Islet of Langerhans (tissue), 1 donor: Measurements from ENCODE around the gene PEX10.

Experiments used
- FAIRE-seq: peaks from one replicate; lab custom pipeline; 2011; peaks lifted over from hg19 to GRCh38; lab: Jason Lieb, UNC

PEX10 gene

DNA sequence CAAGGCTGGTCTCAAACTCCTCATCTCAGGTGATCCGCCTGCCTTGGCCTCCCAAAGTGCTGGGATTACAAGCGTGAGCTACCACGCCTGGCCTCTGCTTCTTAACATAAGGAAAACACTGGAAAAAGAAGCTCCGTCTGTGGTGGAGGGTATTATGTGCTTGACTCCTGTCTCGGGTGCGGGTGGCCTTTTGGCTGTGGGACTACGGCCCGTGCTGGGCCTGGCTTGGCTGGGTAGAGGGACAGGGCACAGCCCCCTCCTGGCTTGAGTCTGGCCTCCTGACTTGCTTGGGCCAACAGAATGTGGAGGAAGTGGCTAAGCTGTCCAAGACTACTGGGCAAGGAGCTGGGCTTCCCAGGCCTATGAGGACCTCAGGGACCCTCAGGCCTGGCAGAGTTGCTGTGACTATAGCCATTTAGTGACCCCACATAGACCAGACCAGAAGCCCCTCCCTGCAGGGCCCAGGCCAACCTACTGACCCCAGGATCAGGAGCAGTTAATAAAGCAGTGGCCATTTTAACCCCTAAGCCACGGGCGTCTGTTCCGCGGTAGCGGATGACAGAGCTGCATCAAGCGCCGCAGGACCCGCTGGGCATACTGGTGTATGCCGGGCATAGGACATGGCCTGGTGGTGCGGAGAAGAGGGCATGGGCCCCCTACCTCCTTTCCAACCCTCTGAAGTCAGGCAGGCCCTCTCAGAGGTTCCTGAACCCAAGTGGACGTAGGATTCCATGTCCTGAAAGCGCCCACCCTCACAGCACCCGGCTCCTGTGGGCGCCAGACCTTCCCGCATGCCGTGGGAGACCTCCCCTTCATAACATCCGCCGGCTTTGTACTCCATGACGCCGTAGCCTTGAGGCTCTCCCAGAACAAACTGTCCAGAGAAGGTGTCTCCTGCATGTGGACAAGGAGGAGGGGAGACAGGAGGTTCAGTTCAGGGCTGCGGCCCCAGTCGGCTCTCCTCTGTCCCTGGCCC is 25.4 kb downstream of the PEX10 start:
- FAIRE-seq = no peak

DNA sequence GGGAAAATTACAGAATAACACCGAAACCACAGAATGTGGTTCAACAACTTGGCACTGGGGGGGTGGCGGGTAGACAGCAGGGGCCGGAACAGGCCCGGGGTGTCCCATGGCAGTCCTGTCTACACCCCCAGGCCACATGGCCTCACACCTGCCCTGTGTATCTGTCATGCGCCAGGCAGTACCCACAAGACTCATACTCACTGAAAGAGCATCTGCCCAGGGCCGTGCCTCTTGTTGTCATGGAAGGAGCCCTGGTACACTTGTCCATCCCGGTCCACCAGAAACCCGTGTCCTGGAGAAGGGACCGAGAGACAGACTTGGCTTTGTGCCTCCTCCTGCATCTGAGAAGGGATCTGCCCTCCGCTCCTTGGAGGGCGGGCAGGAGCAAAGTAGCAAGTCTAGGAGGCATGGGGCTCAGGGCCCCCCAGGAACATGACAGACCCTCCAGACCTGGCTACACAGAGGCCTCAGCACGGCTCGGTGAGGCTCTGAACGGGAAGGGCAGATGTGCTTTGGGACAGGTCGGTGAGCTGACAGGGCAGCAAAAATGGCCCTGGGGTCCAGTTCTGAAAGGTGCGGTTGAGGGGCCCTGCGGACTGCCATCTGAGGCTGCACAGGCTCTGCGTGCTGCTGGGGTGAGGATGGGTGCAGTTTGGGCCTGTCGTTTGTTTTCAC is 26.6 kb downstream of the PEX10 start:
- no peak for FAIRE-seq

DNA sequence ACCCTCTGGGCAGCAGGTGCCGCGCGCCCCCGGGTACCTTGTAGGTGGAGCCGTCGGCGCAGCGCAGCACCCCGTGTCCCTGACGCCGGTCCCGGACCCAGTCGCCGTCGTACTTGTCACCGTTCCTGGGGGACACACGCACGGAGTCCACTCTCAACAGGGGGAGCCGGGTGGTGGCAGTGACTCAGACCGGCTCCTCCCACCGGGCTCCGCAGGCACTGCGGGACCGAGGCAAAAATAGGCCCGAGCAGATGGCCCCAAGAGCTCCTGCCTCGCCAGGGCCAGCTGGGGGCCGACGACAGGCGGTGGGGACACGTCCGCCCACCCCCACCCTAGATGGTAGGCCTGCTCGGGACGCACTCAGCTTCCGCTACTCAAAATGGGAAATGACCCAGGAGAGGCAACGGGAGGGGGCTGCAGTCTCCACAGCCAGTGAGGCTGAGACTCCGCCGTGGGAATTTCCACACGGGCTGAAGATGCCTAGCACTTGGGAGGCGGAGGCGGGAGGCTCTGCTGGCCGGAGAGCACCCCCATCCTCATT is 27.4 kb downstream of the PEX10 start:
- FAIRE-seq = no peak

- FAIRE-seq = no peak
These were observed 28.1 kb downstream of the PEX10 start for GRCh38 chr1:2384130-2384860.

- FAIRE-seq = no peak
These were observed 28.8 kb downstream of the PEX10 start for GRCh38 chr1:2383576-2383975.

DNA sequence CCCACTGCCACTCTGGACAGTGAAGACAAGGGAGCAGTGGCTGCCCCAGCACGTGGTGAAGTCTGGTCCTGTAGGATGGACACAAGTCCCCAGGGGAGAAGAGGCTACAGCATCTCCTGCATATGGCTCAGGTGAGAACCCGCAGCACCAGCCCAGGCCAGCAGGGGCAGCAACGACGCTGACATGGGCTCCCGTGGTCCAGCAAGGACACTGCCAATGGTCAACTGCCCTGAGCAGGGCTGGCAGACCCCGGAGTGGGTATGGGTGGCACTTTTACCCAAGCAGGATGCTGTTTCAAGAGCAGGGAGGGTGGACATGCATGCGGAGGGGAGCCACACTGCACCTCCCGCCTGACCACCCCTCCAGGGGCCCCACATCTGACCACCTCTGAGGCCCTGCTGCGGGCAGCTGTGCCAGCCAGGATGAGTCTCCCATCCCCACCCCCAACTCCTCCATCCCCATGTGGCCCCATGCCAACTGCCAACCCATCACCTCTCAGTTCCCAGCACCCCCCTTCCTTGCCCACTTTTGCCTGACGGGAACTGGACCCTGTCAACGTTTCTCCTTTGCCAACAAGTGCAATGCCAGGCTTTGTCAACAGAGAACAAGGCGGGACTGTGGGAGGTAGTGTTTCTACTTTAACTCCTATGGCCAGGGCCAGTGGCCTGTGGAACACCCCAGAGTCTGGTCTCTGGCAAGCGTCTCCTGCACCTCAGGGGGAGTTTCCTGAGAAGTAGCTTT is 29.6 kb downstream of the PEX10 start:
- no peak for FAIRE-seq

DNA sequence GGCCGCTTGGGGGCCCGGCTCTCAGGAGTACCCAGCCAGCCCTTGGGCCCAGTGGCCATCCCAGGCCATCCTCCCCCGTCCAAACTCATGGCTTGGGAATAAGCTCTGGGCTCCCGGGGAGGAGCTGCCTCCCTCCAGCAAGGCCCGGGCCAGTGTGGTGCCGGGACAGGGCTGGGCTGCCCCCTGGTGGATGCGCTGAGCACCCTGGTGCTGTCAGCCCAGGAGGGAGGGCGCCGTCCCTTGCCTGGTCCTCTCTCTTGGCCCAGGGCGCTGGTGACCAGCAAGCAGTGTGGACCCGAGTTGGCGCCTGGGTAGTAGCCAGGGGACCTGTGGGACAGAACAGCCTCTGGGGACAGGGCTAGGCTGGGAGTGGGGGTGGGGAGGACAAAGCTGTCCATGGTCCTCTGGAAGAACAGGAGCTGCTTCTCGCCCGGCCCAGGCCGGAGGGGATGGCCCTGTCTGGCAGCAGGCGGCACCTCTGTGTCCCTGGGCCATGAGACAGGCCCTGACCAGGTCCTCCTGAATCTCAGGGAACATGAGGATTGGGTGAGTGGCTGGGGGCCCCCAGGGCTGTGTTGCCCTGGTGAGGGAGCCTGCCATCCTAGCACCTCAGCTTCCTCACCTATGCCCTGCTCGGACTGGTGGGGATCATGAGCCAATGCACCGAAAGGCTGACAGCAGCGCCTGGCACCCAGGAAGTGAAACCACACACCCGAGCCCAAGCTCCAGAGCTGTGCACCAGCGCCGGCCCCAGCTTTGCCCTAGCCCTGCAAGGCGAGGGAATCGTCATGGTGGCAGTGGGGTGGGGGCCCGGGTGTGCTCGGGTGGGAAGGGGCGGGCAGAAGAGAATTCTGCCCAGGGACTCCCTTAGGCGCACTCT is 30.4 kb downstream of the PEX10 start:
- no peak for FAIRE-seq

- FAIRE-seq = no peak
These were observed 31.4 kb downstream of the PEX10 start for GRCh38 chr1:2380816-2381591.

GRCh38 chr1:2379733-2380404 is 32.5 kb downstream of the PEX10 start:
- FAIRE-seq = no peak

- no peak for FAIRE-seq
These were observed 33.2 kb downstream of the PEX10 start for GRCh38 chr1:2378956-2379732.

DNA sequence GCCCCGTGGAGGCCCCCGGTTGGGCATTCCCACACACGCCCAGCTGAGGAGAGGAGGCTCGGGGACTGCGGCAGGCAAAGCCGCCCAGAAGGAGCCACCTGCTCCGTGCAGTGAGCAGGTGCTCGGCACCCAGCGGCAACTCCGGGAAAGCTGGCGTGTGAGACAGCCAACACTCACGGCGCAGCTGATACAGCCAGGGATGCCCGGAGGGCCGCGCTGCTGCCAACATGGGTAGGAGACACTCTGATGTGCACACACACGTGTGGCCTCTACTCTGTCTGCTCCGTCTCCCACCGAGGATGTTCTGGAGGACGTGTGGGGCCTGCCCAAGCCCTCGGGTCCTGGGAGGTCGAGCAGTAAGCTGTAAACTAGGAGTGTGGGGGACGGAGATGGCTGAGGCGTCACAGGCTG is 33.9 kb downstream of the PEX10 start:
- no peak for FAIRE-seq

DNA sequence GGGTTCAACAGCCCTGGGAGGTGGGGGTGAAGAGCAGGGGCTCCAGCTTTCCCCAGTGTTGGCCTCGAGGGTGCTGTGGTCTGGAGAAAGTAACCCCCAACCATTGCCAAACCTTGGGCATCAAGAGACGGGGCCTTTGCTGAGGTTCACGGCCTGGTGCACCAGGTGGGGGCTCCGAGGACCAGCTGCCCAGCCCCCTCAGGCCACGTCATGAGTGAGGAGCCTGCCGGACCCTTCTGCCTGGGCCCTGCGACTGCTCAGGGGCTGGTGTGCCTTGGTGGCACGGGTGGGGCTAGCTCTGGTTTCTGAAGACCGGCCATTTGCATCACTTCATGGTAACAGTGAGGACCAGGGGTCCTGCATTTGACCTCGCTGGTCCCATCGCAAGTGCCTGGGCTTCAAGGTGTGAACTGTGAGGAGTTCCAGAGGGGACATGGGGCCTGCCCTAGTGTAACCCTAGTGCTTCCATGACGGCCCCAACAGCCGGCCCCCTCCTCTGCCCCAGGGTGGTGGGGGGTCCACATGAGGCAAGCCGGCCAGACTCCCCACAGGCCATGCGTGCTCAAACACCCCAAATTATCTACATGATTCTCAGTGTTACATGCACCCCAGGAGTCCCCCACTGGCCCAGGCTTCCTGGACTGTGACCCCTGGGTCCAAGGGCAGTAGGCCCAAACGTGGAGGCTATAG is 34.5 kb downstream of the PEX10 start:
- FAIRE-seq = no peak

- FAIRE-seq = no peak
These were observed 35.3 kb downstream of the PEX10 start for GRCh38 chr1:2376931-2377672.

DNA sequence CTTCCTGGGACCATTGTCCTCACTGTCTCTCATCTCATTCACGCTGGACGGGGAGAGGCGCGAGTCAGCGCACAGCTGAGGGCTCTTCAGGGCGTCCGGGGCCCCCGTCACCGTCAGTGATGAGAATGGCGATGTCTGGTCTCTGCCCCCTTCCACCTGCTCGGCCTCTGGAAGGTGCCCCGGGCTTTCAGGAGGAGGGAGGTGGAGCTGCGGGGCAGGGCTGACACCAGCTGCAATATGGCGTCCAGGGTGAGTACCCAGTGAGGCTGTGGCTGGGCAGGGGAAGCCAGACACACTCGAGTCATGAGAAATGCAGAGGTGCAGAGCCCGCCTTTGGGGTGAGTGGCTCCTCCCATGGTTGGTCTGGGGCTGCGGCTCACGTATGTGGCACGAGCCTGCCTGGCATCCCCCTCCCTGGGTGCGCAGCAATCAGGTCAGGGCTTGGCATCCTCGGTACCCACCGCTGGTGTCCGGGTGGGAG is 36.1 kb downstream of the PEX10 start:
- no peak for FAIRE-seq

GRCh38 chr1:2375923-2376260 is 36.5 kb downstream of the PEX10 start:
- FAIRE-seq = no peak

DNA sequence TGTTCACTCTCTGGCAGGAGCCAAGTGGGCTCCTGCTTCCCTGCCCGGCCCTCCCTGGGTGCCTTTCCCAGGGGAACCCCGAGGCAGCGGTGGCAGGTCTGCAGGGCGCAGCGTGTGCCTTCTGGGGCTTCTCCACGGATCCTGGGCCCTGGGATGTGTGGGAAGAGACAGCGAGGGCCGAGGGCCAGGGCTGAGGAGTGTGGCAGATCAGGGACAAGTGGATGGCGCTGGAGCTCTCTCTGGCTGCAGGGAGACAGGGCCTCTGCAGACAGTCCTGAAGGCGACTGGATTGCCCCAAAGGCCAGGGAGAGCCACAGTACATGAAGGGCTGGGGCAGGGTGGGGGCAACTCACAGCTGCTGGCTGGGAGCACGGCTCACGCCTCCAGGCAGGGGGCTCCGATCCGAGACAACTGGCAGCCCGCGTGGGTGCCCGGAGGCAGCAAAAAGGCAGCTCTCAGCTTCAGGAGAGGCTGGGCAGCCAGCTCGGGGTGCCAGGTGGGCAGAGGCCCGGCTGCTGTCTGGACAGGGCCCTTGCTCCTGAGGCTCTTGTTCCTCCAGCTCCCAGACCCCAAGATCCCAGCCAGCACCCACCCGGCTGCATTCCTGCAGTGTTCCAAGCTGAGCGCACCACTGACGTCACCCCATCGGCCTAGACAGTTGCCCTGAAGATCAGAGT is 37.0 kb downstream of the PEX10 start:
- no peak for FAIRE-seq
